Uterus (tissue), 2 donors: ENCODE measurements around the gene DNAJC2.

Source experiments
- CTCF ChIP-seq, 4 experiments: fragments of 200-600 bp in 2 of 4; fragments of 450-650 bp in 2 of 4; sonication (generic) in 2 of 4; IDR thresholded peaks; one replicate each; pipeline ENCODE4 v1.5.1; 2016 to 2019; ENCODE audit warnings: antibody characterized with exemption in 4 of 4, mild to moderate bottlenecking in 2 of 4, moderate library complexity in 1 of 4
- POLR2A ChIP-seq, 2 donors: fragments of 450-650 bp; IDR thresholded peaks; one replicate each; pipeline ENCODE4 v1.6.1; 2016; ENCODE audit warnings: antibody characterized with exemption in 2 of 2, mild to moderate bottlenecking in 1 of 2, moderate library complexity in 1 of 2

- TF ChIP-seq CTCF (IDR thresholded peaks at IDR 0.05) (no peak), POLR2A (IDR thresholded peaks at IDR 0.05) (no peak)
Observed at GRCh38 chr7:103317009-103317408, 27.6 kb downstream of the DNAJC2 start.
